Common myeloid progenitor, CD34-positive (primary cell): ENCODE measurements around the gene DPP3. TPM values are rescaled to one million over a fixed set of nuclear protein-coding genes. Genes with fewer than 3 reads are reported as not detected.
"Not testable (repeated sequence)": the region's sequence is repeated elsewhere in the genome, so short reads cannot be mapped to it uniquely, and the experiment has no call there.

Experiments
- CTCF ChIA-PET: fragments of 350-600 bp; sonication (Branson Sonifier 250); formaldehyde crosslinking; loops from one replicate; lab custom pipeline; 2021; ENCODE audit warnings: antibody characterized with exemption; lab: Charles Lee
- POLR2A ChIA-PET: fragments of 350-600 bp; sonication (Branson Sonifier 250); formaldehyde crosslinking; loops from one replicate; lab custom pipeline; 2021; ENCODE audit warnings: antibody characterized with exemption; lab: Charles Lee
- DNase-seq, 3 donors: peaks; one replicate each; pipeline versions ENCODE4 v3.0.0 to v3.0.0-alpha.2; 2013
- H3K27ac ChIP-seq, 2 experiments: 1 replicate in 1 of 2; 2 replicates in 1 of 2; pipeline ENCODE4 v1.7.0; 2013; ENCODE audit warnings: inconsistent platforms in 2 of 2, low read length in 2 of 2, mild to moderate bottlenecking in 2 of 2, low read depth in 1 of 2, moderate library complexity in 1 of 2; ENCODE audit not compliant: severe bottlenecking in 2 of 2, insufficient read depth in 1 of 2, poor library complexity in 1 of 2
- H3K27me3 ChIP-seq, 5 experiments: replicated peaks in 2 of 5; 1 replicate in 3 of 5; 2 replicates in 2 of 5; pipeline versions ENCODE4 v1.6.1 to v1.7.0; 2013; ENCODE audit warnings: low read length in 4 of 5, mild to moderate bottlenecking in 2 of 5, moderate library complexity in 2 of 5, inconsistent platforms in 1 of 5; ENCODE audit not compliant: insufficient read depth in 5 of 5, control insufficient read depth in 4 of 5
- H3K36me3 ChIP-seq, 4 experiments: 1 replicate in 2 of 4; 2 replicates in 2 of 4; pipeline versions ENCODE4 v1.6.1 to v1.7.0; 2013; ENCODE audit warnings: low read length in 3 of 4, control low read depth in 1 of 4, mild to moderate bottlenecking in 1 of 4; ENCODE audit not compliant: control insufficient read depth in 4 of 4, insufficient read depth in 4 of 4
- H3K4me1 ChIP-seq, 4 experiments: 1 replicate in 3 of 4; 2 replicates in 1 of 4; pipeline versions ENCODE4 v1.6.1 to v1.7.1; 2013; ENCODE audit warnings: low read length in 3 of 4, mild to moderate bottlenecking in 3 of 4, control low read depth in 1 of 4, inconsistent platforms in 1 of 4, moderate library complexity in 1 of 4; ENCODE audit not compliant: control insufficient read depth in 4 of 4, insufficient read depth in 4 of 4; ENCODE audit errors: control extremely low read depth in 1 of 4
- H3K4me3 ChIP-seq, 7 experiments: 1 replicate in 4 of 7; 2 replicates in 3 of 7; pipeline versions ENCODE4 v1.5.1 to v1.7.0; 2013; ENCODE audit warnings: mild to moderate bottlenecking in 7 of 7, low read length in 6 of 7, moderate library complexity in 6 of 7, inconsistent platforms in 2 of 7, low read depth in 2 of 7, control low read depth in 1 of 7; ENCODE audit not compliant: insufficient read depth in 4 of 7, control insufficient read depth in 1 of 7; ENCODE audit errors: extremely low read depth in 1 of 7
- H3K9me3 ChIP-seq, 5 experiments: 1 replicate in 4 of 5; 2 replicates in 1 of 5; pipeline versions ENCODE4 v1.6.1 to v1.7.1; 2013; ENCODE audit warnings: low read length in 4 of 5, mild to moderate bottlenecking in 2 of 5, inconsistent platforms in 1 of 5, low read depth in 1 of 5, moderate library complexity in 1 of 5; ENCODE audit not compliant: control insufficient read depth in 4 of 5, insufficient read depth in 2 of 5; ENCODE audit errors: control extremely low read depth in 1 of 5
- WGBS: methylation state at CpG from one replicate; pipeline ENCODE4 v1.1.5; 2013; ENCODE audit not compliant: insufficient coverage; 5-methylcytosine and 5-hydroxymethylcytosine counted together
- polyA plus RNA-seq: library from polyadenylated mRNA; unstranded; fragments of 120-200 nt; gene quantifications from one replicate; pipeline ENCODE4 v1.2.1, GENCODE V29; 2013

DPP3 gene
- polyA plus RNA-seq = 25.1 TPM

GRCh38 chr11:66480117-66480938 is at the start of gene DPP3:
TSS of gene DPP3 (plus strand) at chr11:66480434. CDS start at chr11:66482201, 1,767 bp downstream.
- H3K27me3 ChIP-seq = no peaks in the 10 kb centered on the region
- CTCF ChIA-PET = interaction anchor here (0.7 to 2.2 kb wide), 4 partner anchors 10 to 73 kb away, joined by 3 to 9 read pairs (median 4); no protein-coding TSS in a partner anchor
- H3K4me3 ChIP-seq = peak within 1 kb of the TSS; percentile 50 to 94 (median 81)
- H3K9me3 ChIP-seq = no peaks in the 10 kb centered on the region
- 2% methylated on average over 56 of the region's 62 CpGs for WGBS
- H3K27ac ChIP-seq = peak within 1 kb of the TSS; percentile 90 to 93
- DNase-seq = peak; percentile 95 to 98 (median 97)
- H3K4me1 ChIP-seq = peaks cover 4 to 18% (median 13%) of the 10 kb centered on the region in 4 experiments
- H3K36me3 ChIP-seq = peaks cover 0 to 34% (median 17%) of the 10 kb centered on the region in 4 experiments
- POLR2A ChIA-PET = interaction anchor here (0.6 to 1.0 kb wide), 3 partner anchors 40 to 65 kb away, joined by 3 read pairs; partner anchors contain the start of gene ZDHHC24

- not testable (repeated sequence) for H3K27ac ChIP-seq
These were observed 48.9 kb upstream of the DPP3 start for GRCh38 chr11:66431287-66431686.

GRCh38 chr11:66431871-66432329 is 48.3 kb upstream of the DPP3 start:
- CTCF ChIA-PET = interaction anchor here (0.6 to 1.7 kb wide), 5 partner anchors 23 to 1956 kb away, joined by 3 to 7 read pairs (median 4); partner anchors contain the start of gene DPP3
- DNase-seq = not testable (repeated sequence)

More at GRCh38 chr11:66431287-66431686, 48.9 kb upstream of the DPP3 start:
- POLR2A ChIA-PET, H3K4me3 ChIP-seq, H3K27me3 ChIP-seq, H3K4me1 ChIP-seq, H3K9me3 ChIP-seq, DNase-seq: not testable (repeated sequence)
- CTCF ChIA-PET = interaction anchor here (0.7 to 1.7 kb wide), 7 partner anchors 7 to 54 kb away, joined by 3 to 7 read pairs (median 3); partner anchors contain the start of gene MRPL11
- peaks cover 2 to 15% (median 15%) of the 10 kb centered on the region in 4 experiments for H3K36me3 ChIP-seq

GRCh38 chr11:66432597-66432996 is 47.6 kb upstream of the DPP3 start:
- 82% methylated on average over 6 of the region's 7 CpGs for WGBS
- peaks cover 0 to 3% (median 1%) of the 10 kb centered on the region in 4 experiments for H3K4me1 ChIP-seq
- H3K36me3 ChIP-seq = peaks cover 2 to 24% (median 20%) of the 10 kb centered on the region in 4 experiments
- no peak overlapping the region for H3K27ac ChIP-seq
- H3K4me3 ChIP-seq = no peak overlapping the region
- no peaks in the 10 kb centered on the region for H3K9me3 ChIP-seq
- peak in 2 of 3 donors; percentile 55 to 73 for DNase-seq
- ChIA-PET POLR2A (no interaction called here), CTCF (interaction anchor here (0.9 to 1.7 kb wide), 6 partner anchors 11 to 82 kb away, joined by 3 to 7 read pairs (median 4); partner anchors contain the start of genes DPP3 and NPAS4)
- H3K27me3 ChIP-seq = no peaks in the 10 kb centered on the region

More at GRCh38 chr11:66431871-66432329, 48.3 kb upstream of the DPP3 start:
- 94% methylated on average over 5 of the region's 8 CpGs for WGBS
- H3K27ac ChIP-seq, H3K4me3 ChIP-seq, H3K9me3 ChIP-seq, POLR2A ChIA-PET, H3K4me1 ChIP-seq, H3K27me3 ChIP-seq: not testable (repeated sequence)
- H3K36me3 ChIP-seq = peaks cover 2 to 22% (median 20%) of the 10 kb centered on the region in 4 experiments

GRCh38 chr11:66437979-66438503 is 42.2 kb upstream of the DPP3 start:
- Histone ChIP-seq H3K36me3 (peaks cover 2 to 24% (median 19%) of the 10 kb centered on the region in 4 experiments), H3K9me3 (peaks cover 0 to 2% (median under 1%) of the 10 kb centered on the region in 5 experiments), H3K4me1 (peaks cover 2 to 11% (median 8%) of the 10 kb centered on the region in 4 experiments), H3K27me3 (no peaks in the 10 kb centered on the region), H3K4me3 (peak overlapping the region; percentile 55 to 94 (median 84)), H3K27ac (peak overlapping the region; percentile 85 to 93)
- ChIA-PET POLR2A (interaction anchor here (1.0 kb wide), 1 partner anchor 49 kb away, joined by 4 read pairs; no protein-coding TSS in a partner anchor), CTCF (interaction anchor here (0.8 to 2.5 kb wide), 13 partner anchors 7 to 157 kb away, joined by 3 to 20 read pairs (median 3); partner anchors contain the start of gene NPAS4)
- 88% methylated on average over 1 of the region's 12 CpGs for WGBS
- peak in 1 of 3 donors; percentile 26 for DNase-seq

- peaks cover 0 to 9% (median 7%) of the 10 kb centered on the region in 5 experiments for H3K9me3 ChIP-seq
- peak; percentile 92 to 95 (median 94) for DNase-seq
- H3K4me1 ChIP-seq = peaks cover 2 to 10% (median 8%) of the 10 kb centered on the region in 4 experiments
- ChIA-PET POLR2A (interaction anchor here (0.8 to 1.1 kb wide), 3 partner anchors 17 to 49 kb away, joined by 3 to 4 read pairs (median 4); partner anchors contain the start of gene DPP3), CTCF (interaction anchor here (0.6 to 2.5 kb wide), 15 partner anchors 8 to 156 kb away, joined by 3 to 20 read pairs (median 3); partner anchors contain the start of gene NPAS4)
- peak within 1 kb of the TSS; percentile 55 to 94 (median 84) for H3K4me3 ChIP-seq
- 11% methylated on average over 37 of the region's 45 CpGs for WGBS
- H3K27me3 ChIP-seq = no peaks in the 10 kb centered on the region
- peak within 1 kb of the TSS; percentile 85 to 93 for H3K27ac ChIP-seq
- H3K36me3 ChIP-seq = peaks cover 2 to 24% (median 19%) of the 10 kb centered on the region in 4 experiments
These were observed 41.4 kb upstream of the DPP3 start, which contains the start of gene MRPL11 for GRCh38 chr11:66438504-66439466. TSS of gene MRPL11 (minus strand) at chr11:66438848. CDS start at chr11:66438754, 94 bp downstream.
